ENCODE measurements around the gene HMX1. TPM values are rescaled to one million over a fixed set of nuclear protein-coding genes. Genes with fewer than 3 reads are reported as not detected.

HMX1 gene
- polyA plus RNA-seq, 1 of the 3 experiments (the other 2 are of a cell fraction): 0.20 TPM

- Histone ChIP-seq H3K9me3 (no peaks in the 10 kb centered on the region), H3F3A (replicated peaks; ENCODE audit: insufficient read depth) (no peaks in the 10 kb centered on the region), H3K4me3 (ENCODE audit: low read depth in 2 of 2, low read length in 1 of 2) (no peak overlapping the region), H3K9me2 (no peaks in the 10 kb centered on the region), H2AFZ (ENCODE audit: low read depth) (no peak overlapping the region), H3K9ac (no peak overlapping the region), H3K4me1 (ENCODE audit: control insufficient read depth in 1 of 2, insufficient read depth in 2 of 2, low read depth in 1 of 2, low read length in 1 of 2) (peaks cover 0 to 15% of the 10 kb centered on the region in 2 experiments; a peak in 1 of 4 replicates), H4K20me1 (ENCODE audit: insufficient read depth) (no peaks in the 10 kb centered on the region), H3K27ac (ENCODE audit: low read depth in 2 of 2, low read length in 1 of 2) (no peak overlapping the region), H3K79me2 (ENCODE audit: insufficient read depth) (no peaks in the 10 kb centered on the region), H3K27me3 (ENCODE audit: insufficient read depth) (no peaks in the 10 kb centered on the region), H3K36me3 (replicated peaks in 1 of 2; ENCODE audit: control insufficient read depth in 1 of 2, insufficient read depth in 2 of 2, low read length in 1 of 2) (no peaks in the 10 kb centered on the region), H3K4me2 (no peak overlapping the region)
- TF ChIP-seq CTCF (IDR thresholded peaks at IDR 0.05) (no peak), NRF1 (IDR thresholded peaks at IDR 0.05; ENCODE audit: low read depth, low read length) (no peak), SMC3 (IDR thresholded peaks at IDR 0.05; ENCODE audit: low read depth, low read length) (no peak), IRF3 (IDR thresholded peaks at IDR 0.05; ENCODE audit: low read depth, low read length) (no peak), FOSL2 (IDR thresholded peaks at IDR 0.05; ENCODE audit: borderline replicate concordance, low read depth) (no peak), TEAD4 (IDR thresholded peaks at IDR 0.05; ENCODE audit: borderline replicate concordance, insufficient read depth) (no peak), TCF12 (IDR thresholded peaks at IDR 0.05) (no peak), MAX (IDR thresholded peaks at IDR 0.05; ENCODE audit: low read depth) (no peak), USF2 (IDR thresholded peaks at IDR 0.05; ENCODE audit: borderline replicate concordance, low read depth, low read length) (no peak), MEF2A (IDR thresholded peaks at IDR 0.05; ENCODE audit: borderline replicate concordance, low read depth) (no peak), JUND (IDR thresholded peaks at IDR 0.05) (no peak)
- POLR2A ChIA-PET: no interaction called here
- 64% methylated on average over 24 of the region's 29 CpGs for WGBS (ENCODE audit: low lambda C conversion rate)
- CTCF ChIA-PET: interaction anchor here (0.7 to 5.8 kb wide), 3 partner anchors 29 to 306 kb away, joined by 3 to 89 read pairs (median 37); no protein-coding TSS in a partner anchor
- peak; percentile 10 for DNase-seq
These were observed 43.0 kb upstream of the HMX1 start for GRCh38 chr4:8914461-8915171.

GRCh38 chr4:8913858-8914460 is 42.3 kb upstream of the HMX1 start:
- no peaks in the 10 kb centered on the region for H3K36me3 ChIP-seq (replicated peaks in 1 of 2; ENCODE audit: control insufficient read depth in 1 of 2, insufficient read depth in 2 of 2, low read length in 1 of 2)
- peaks cover 0 to 15% of the 10 kb centered on the region in 2 experiments; a peak in 1 of 4 replicates for H3K4me1 ChIP-seq (ENCODE audit: control insufficient read depth in 1 of 2, insufficient read depth in 2 of 2, low read depth in 1 of 2, low read length in 1 of 2)
- no peak overlapping the region for H3K27ac ChIP-seq (ENCODE audit: low read depth in 2 of 2, low read length in 1 of 2)
- POLR2A ChIA-PET: no interaction called here
- no peak overlapping the region for H2AFZ ChIP-seq (ENCODE audit: low read depth)
- no peaks in the 10 kb centered on the region for H3K9me3 ChIP-seq
- no peak overlapping the region for H3K9ac ChIP-seq
- H3K4me2 ChIP-seq: no peak overlapping the region
- H3K9me2 ChIP-seq: no peaks in the 10 kb centered on the region
- no peak overlapping the region for H3K4me3 ChIP-seq (ENCODE audit: low read depth in 2 of 2, low read length in 1 of 2)
- H3K79me2 ChIP-seq (ENCODE audit: insufficient read depth): no peaks in the 10 kb centered on the region
- no peaks in the 10 kb centered on the region for H3F3A ChIP-seq (replicated peaks; ENCODE audit: insufficient read depth)
- DNase-seq: peak; percentile 23
- 61% methylated on average over 8 of the region's 15 CpGs for WGBS (ENCODE audit: low lambda C conversion rate)
- CTCF ChIA-PET: interaction anchor here (0.7 to 5.8 kb wide), 2 partner anchors 29 to 305 kb away, joined by 3 to 89 read pairs; no protein-coding TSS in a partner anchor
- no peaks in the 10 kb centered on the region for H4K20me1 ChIP-seq (ENCODE audit: insufficient read depth)
- no peaks in the 10 kb centered on the region for H3K27me3 ChIP-seq (ENCODE audit: insufficient read depth)
- TF ChIP-seq IRF3 (IDR thresholded peaks at IDR 0.05; ENCODE audit: low read depth, low read length): no peak
- no peak for TF ChIP-seq REST (IDR thresholded peaks at IDR 0.05; ENCODE audit: low read depth, low read length)
- TF ChIP-seq PBX3 (IDR thresholded peaks at IDR 0.05): no peak
- TF ChIP-seq USF2 (IDR thresholded peaks at IDR 0.05; ENCODE audit: borderline replicate concordance, low read depth, low read length): no peak

Measured in SK-N-SH (cell line).